Measurements from ENCODE around the gene DEPDC4. TPM values are rescaled to one million over a fixed set of nuclear protein-coding genes. Genes with fewer than 3 reads are reported as not detected.
"Not testable (repeated sequence)": the region's sequence is repeated elsewhere in the genome, so short reads cannot be mapped to it uniquely, and the experiment has no call there.

The DEPDC4 gene
- total and polyA plus RNA-seq, 2 donors (not counting 1 experiment from before 2014, with no cell fraction given), result 1.2 to 1.9 TPM

DNA sequence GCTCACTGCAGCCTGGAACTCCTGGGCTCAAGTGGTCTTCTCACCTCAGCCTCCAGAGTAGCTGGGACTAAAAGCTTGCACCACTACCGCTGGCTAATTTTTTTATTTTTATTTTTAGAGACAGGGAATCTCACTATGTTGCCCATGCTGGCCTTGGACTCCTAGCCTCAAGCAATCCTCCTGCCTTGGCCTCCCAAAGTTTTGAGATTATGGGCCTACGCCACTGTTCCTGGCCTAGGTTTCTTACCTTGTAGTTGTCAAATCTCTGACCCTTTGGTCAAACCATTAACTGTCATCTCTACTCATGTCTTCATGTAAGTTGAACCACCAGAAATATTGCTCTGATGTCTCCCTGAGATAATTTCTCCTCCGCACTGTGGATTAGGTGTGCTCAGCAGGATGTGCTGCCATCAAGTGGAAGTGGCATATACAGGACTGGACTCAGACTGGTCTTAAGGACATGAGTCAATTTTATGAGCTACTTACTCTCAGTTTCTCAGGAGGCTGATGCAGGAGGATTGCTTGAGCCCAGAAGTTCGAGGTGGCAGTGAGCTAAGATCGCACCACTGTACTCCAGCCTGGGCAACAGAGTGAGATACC lies 37.7 kb downstream of the DEPDC4 start:
- no peak overlapping the region for H3K4me2 ChIP-seq (ENCODE audit: extremely low read depth, insufficient read depth, low read length)
- H3K4me1 ChIP-seq (ENCODE audit: control insufficient read depth, extremely low read depth, insufficient read depth, low read length), result peaks cover 4% of the 10 kb centered on the region
- no peaks in the 10 kb centered on the region for H3K9me3 ChIP-seq (ENCODE audit: control insufficient read depth, insufficient read depth, low read depth, low read length)
- no peak overlapping the region for H3K27ac ChIP-seq (ENCODE audit: insufficient read depth, low read length)
- H3K79me2 ChIP-seq (ENCODE audit: control insufficient read depth, insufficient read depth, low read length), result no peaks in the 10 kb centered on the region
- no peaks in the 10 kb centered on the region for H4K20me1 ChIP-seq (ENCODE audit: control insufficient read depth, extremely low read depth, insufficient read depth, low read length)
- no peaks in the 10 kb centered on the region for H3K36me3 ChIP-seq (ENCODE audit: control insufficient read depth, insufficient read depth, low read length)
- H3K4me3 ChIP-seq (replicated peaks in 1 of 4; ENCODE audit: control extremely low read depth in 1 of 4, insufficient read depth in 1 of 4, low read depth in 3 of 4, low read length in 4 of 4), result no peak overlapping the region
- H3K27me3 ChIP-seq (ENCODE audit: control insufficient read depth, insufficient read depth, low read length), result no peaks in the 10 kb centered on the region
- no peak overlapping the region for H2AFZ ChIP-seq (ENCODE audit: low read length)
- no peak overlapping the region for H3K9ac ChIP-seq (ENCODE audit: insufficient read depth, low read length)
- peak; percentile 5 to 13 for DNase-seq (ENCODE audit: low read depth in 2 of 2)
- no peak for TF ChIP-seq EZH2 (IDR thresholded peaks at IDR 0.05; ENCODE audit: low read length, missing control alignments)
- TF ChIP-seq, protein P1, sequence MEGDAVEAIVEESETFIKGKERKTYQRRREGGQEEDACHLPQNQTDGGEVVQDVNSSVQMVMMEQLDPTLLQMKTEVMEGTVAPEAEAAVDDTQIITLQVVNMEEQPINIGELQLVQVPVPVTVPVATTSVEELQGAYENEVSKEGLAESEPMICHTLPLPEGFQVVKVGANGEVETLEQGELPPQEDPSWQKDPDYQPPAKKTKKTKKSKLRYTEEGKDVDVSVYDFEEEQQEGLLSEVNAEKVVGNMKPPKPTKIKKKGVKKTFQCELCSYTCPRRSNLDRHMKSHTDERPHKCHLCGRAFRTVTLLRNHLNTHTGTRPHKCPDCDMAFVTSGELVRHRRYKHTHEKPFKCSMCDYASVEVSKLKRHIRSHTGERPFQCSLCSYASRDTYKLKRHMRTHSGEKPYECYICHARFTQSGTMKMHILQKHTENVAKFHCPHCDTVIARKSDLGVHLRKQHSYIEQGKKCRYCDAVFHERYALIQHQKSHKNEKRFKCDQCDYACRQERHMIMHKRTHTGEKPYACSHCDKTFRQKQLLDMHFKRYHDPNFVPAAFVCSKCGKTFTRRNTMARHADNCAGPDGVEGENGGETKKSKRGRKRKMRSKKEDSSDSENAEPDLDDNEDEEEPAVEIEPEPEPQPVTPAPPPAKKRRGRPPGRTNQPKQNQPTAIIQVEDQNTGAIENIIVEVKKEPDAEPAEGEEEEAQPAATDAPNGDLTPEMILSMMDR (conservative IDR thresholded peaks at IDR 0.05 in 1 of 2, IDR thresholded peaks at IDR 0.05 in 1 of 2; ENCODE audit: low read depth in 1 of 2, low read length in 2 of 2), result no peak

DNA sequence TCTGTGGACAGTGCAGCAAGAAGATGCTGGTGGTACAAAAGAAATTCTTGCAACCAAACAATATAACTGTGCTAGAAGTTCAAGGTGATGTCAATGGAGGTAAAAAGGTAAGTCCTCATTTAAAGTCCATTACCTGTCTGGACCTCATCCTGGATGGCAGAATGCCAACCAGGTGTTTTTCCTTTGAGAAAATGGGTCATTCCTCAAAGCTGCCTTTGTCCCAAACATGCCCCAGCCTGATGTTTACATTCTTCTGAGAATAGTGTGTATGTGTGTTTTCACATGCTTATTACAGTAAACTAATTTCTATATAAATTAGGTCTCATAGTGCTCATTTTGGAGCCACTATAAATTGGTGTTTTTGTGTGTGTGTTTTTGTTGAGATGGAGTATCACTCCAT lies 41.4 kb downstream of the DEPDC4 start:
- no peak for DNase-seq (ENCODE audit: low read depth in 2 of 2)
- Histone ChIP-seq H3K4me1 (ENCODE audit: control insufficient read depth, extremely low read depth, insufficient read depth, low read length) (no peaks in the 10 kb centered on the region), H3K36me3 (ENCODE audit: control insufficient read depth, insufficient read depth, low read length) (no peaks in the 10 kb centered on the region), H3K4me2 (ENCODE audit: extremely low read depth, insufficient read depth, low read length) (no peak overlapping the region), H4K20me1 (ENCODE audit: control insufficient read depth, extremely low read depth, insufficient read depth, low read length) (no peaks in the 10 kb centered on the region), H3K27me3 (ENCODE audit: control insufficient read depth, insufficient read depth, low read length) (no peaks in the 10 kb centered on the region), H3K9me3 (ENCODE audit: control insufficient read depth, insufficient read depth, low read depth, low read length) (no peaks in the 10 kb centered on the region), H3K4me3 (replicated peaks in 1 of 4; ENCODE audit: control extremely low read depth in 1 of 4, insufficient read depth in 1 of 4, low read depth in 3 of 4, low read length in 4 of 4) (no peak overlapping the region), H3K79me2 (ENCODE audit: control insufficient read depth, insufficient read depth, low read length) (no peaks in the 10 kb centered on the region), H3K9ac (ENCODE audit: insufficient read depth, low read length) (no peak overlapping the region), H3K27ac (ENCODE audit: insufficient read depth, low read length) (no peak overlapping the region), H2AFZ (ENCODE audit: low read length) (no peak overlapping the region)
- no peak for TF ChIP-seq EZH2 (IDR thresholded peaks at IDR 0.05; ENCODE audit: low read length, missing control alignments)
- TF ChIP-seq, protein P1 (conservative IDR thresholded peaks at IDR 0.05 in 1 of 2, IDR thresholded peaks at IDR 0.05 in 1 of 2; ENCODE audit: low read depth in 1 of 2, low read length in 2 of 2), result no peak

DNA sequence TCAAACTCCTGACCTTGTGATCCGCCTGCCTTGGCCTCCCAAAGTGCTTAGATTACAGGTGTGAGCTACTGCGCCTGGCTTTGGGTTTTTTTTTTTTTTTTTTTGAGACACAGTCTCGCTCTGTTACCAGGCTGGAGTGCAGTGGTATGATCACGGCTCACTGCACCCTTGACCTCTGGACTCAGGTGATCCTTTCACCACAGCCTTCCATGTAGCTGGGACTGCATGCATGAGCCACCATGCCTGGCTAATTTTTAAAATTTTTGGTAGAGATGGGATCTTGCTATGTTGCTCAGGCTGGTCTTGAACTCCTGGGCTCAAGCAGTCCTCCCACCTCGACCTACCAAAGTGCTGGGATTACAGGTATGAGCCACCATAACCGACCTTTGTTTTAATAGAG lies 44.7 kb downstream of the DEPDC4 start:
- not testable (repeated sequence) for H3K9me3 ChIP-seq (ENCODE audit: control insufficient read depth, insufficient read depth, low read depth, low read length); H2AFZ ChIP-seq (ENCODE audit: low read length); H3K4me3 ChIP-seq (replicated peaks in 1 of 4; ENCODE audit: control extremely low read depth in 1 of 4, insufficient read depth in 1 of 4, low read depth in 3 of 4, low read length in 4 of 4); H3K9ac ChIP-seq (ENCODE audit: insufficient read depth, low read length); H3K79me2 ChIP-seq (ENCODE audit: control insufficient read depth, insufficient read depth, low read length); DNase-seq (ENCODE audit: low read depth in 2 of 2); H3K4me1 ChIP-seq (ENCODE audit: control insufficient read depth, extremely low read depth, insufficient read depth, low read length); H3K36me3 ChIP-seq (ENCODE audit: control insufficient read depth, insufficient read depth, low read length); H3K27me3 ChIP-seq (ENCODE audit: control insufficient read depth, insufficient read depth, low read length); H3K27ac ChIP-seq (ENCODE audit: insufficient read depth, low read length); H4K20me1 ChIP-seq (ENCODE audit: control insufficient read depth, extremely low read depth, insufficient read depth, low read length); H3K4me2 ChIP-seq (ENCODE audit: extremely low read depth, insufficient read depth, low read length)

Measured in fibroblast of lung (primary cell).